GM19099 (cell line): ENCODE data around the gene OXER1.

Experiments
- POLR2A ChIP-seq: IDR thresholded peaks from 3 replicates; pipeline ENCODE4 v1.6.1; 2011; ENCODE audit warnings: low read depth; ENCODE audit not compliant: insufficient read length; ENCODE audit errors: extremely low read depth

OXER1 gene

GRCh38 chr2:42722320-42723190, 41.4 kb downstream of the OXER1 start:
- no peak for TF ChIP-seq POLR2A

GRCh38 chr2:42721898-42722297, 42.0 kb downstream of the OXER1 start:
- no peak for TF ChIP-seq POLR2A

GRCh38 chr2:42714686-42715085, 49.2 kb downstream of the OXER1 start:
- TF ChIP-seq POLR2A: no peak

GRCh38 chr2:42713920-42714319, 50.0 kb downstream of the OXER1 start:
- no peak for TF ChIP-seq POLR2A

- TF ChIP-seq POLR2A: no peak
Measured at GRCh38 chr2:42712934-42713333, 51.0 kb downstream of the OXER1 start.
